NB4 (cell line): Measurements from ENCODE around the gene BTG1.

Experiments used
- DNase-seq: peaks from one replicate; pipeline ENCODE4 v3.0.0; 2010; ENCODE audit warnings: low read depth
- H3K4me3 ChIP-seq: one replicate; pipeline ENCODE4 v1.5.1; 2011; ENCODE audit warnings: mild to moderate bottlenecking, low read depth, low read length, moderate library complexity
- MAX ChIP-seq: IDR thresholded peaks from 2 replicates; pipeline ENCODE4 v1.6.1; 2011; ENCODE audit warnings: low read depth, low read length
- MYC ChIP-seq: IDR thresholded peaks from 2 replicates; pipeline ENCODE4 v1.6.1; 2011; ENCODE audit warnings: low read depth, low read length
- POLR2A ChIP-seq: IDR thresholded peaks from 2 replicates; pipeline ENCODE4 v1.6.1; 2011; ENCODE audit warnings: mild to moderate bottlenecking; ENCODE audit not compliant: insufficient read length; ENCODE audit errors: extremely low read depth
- TF ChIP-seq, protein P1 (sequence below): IDR thresholded peaks from one replicate; pipeline ENCODE4 v1.5.1; 2012; ENCODE audit warnings: low read depth, low read length

The BTG1 gene

DNA sequence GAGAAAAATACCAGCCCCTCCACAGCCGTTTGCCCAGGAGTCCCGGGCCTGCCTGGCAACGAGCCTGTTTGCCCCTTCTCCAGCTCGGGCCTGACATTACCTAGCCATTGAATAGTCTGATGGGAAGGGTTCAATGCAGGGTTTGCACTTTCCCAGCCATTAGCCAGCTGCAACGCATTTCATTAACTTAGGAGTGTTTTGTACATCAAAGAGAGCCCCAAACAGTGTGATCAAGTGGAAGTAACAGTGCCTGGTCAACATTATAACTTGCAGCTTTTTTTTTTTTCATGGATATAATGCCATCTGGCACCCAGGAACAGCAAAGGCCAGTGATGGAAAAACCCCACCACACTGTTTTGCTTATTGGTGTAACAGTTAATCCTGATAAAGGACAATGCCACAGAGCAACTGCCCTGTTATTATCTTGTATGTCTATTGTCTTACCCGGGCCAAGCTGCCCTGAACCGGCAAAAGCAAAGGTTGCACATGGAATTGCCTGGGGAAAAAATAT is 38.0 kb downstream of the BTG1 start:
- no peak for DNase-seq
- TF ChIP-seq POLR2A, result no peak
- no peak for TF ChIP-seq MAX
- TF ChIP-seq, protein P1, sequence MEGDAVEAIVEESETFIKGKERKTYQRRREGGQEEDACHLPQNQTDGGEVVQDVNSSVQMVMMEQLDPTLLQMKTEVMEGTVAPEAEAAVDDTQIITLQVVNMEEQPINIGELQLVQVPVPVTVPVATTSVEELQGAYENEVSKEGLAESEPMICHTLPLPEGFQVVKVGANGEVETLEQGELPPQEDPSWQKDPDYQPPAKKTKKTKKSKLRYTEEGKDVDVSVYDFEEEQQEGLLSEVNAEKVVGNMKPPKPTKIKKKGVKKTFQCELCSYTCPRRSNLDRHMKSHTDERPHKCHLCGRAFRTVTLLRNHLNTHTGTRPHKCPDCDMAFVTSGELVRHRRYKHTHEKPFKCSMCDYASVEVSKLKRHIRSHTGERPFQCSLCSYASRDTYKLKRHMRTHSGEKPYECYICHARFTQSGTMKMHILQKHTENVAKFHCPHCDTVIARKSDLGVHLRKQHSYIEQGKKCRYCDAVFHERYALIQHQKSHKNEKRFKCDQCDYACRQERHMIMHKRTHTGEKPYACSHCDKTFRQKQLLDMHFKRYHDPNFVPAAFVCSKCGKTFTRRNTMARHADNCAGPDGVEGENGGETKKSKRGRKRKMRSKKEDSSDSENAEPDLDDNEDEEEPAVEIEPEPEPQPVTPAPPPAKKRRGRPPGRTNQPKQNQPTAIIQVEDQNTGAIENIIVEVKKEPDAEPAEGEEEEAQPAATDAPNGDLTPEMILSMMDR, result no peak
- no peak for TF ChIP-seq MYC
- H3K4me3 ChIP-seq, result no peak overlapping the region

DNA sequence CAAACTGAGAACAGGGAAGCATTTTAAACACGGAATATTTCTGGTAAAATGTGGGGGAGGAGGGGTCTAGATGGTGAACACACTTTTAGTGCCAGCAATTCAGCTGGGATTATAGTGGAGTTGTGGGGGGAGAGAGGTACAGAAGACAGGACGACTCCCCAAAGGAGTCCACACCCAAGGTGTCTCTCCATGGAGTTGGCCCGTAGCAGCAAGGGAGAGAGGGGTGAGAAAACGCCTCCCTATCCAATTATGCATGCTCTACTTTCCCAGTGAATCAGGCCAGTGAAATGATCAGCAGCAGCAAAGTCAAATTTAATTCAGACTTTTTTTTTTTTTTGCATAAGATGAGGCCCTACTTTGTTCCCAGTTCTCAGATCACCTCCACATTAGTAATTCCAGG is 38.6 kb downstream of the BTG1 start:
- H3K4me3 ChIP-seq, result no peak overlapping the region
- TF ChIP-seq MAX (no peak), MYC (no peak), POLR2A (no peak)
- TF ChIP-seq, protein P1, result no peak
- no peak for DNase-seq

GRCh38 chr12:92105676-92106075 is 40.0 kb downstream of the BTG1 start:
- H3K4me3 ChIP-seq, result peak overlapping the region; percentile 37
- TF ChIP-seq, protein P1, result no peak
- no peak for TF ChIP-seq MYC
- no peak for TF ChIP-seq POLR2A
- no peak for TF ChIP-seq MAX
- DNase-seq, result peak; percentile 88

DNA sequence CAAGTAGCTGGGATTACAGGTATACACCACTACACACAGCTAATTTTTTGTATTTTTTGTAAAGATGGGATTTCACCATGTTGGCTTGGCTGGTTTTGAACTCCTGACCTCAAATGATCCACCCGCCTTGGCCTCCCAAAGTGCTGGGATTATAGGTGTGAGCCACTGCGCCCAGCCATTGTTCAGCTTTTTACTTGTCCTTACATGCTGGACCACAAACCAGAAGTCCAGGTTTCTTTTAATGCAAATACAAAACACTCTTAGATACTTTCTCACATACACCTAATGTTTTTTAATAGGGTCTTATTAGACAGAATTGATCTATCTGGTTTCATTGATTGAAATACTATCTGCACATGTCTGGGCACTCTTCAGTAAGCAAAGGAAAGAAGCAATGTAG is 40.5 kb downstream of the BTG1 start:
- H3K4me3 ChIP-seq, result peak overlapping the region; percentile 37
- no peak for DNase-seq
- no peak for TF ChIP-seq POLR2A
- TF ChIP-seq, protein P1, result no peak
- TF ChIP-seq MYC, result no peak
- no peak for TF ChIP-seq MAX

GRCh38 chr12:92102606-92103005 is 43.0 kb downstream of the BTG1 start:
- TF ChIP-seq MYC (no peak), POLR2A (no peak), MAX (no peak)
- TF ChIP-seq, protein P1, result no peak
- no peak for DNase-seq
- no peak overlapping the region for H3K4me3 ChIP-seq
